ENCODE measurements around the gene CPT1C. TPM values are rescaled to one million over a fixed set of nuclear protein-coding genes. Genes with fewer than 3 reads are reported as not detected.
A peak's percentile ranks its signal among the peaks of the same experiment; 100 is the strongest.

The CPT1C gene
- total and polyA plus RNA-seq, 9 donors: 5.4 to 16.0 (median 11.1) TPM

DNA sequence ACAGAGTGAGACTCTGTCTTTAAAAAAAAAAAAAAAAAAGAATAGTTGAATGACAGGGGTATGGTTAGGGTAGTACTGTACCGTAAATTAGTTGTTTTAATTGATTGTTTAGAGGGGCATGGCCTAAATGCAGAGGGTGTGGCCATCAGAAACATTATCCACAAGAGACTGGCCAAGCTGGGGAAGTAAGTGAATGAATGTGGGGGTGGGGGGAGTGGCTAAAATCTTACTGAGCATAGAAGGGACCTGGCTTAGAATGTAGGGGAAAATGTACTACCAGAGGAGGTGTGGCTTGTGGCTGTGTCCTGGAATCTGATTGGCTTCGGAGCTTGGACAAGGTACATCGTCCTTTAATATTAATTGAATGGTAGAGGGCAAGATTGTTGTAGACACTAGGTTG, 21.4 kb upstream of the CPT1C start:
- no peak overlapping the region for H3K27ac ChIP-seq (ENCODE audit: low read length)
- 92% methylated on average over 3 of the region's 3 CpGs for WGBS (ENCODE audit: insufficient coverage)
- H3K36me3 ChIP-seq (ENCODE audit: control insufficient read depth, insufficient read depth, low read length): peaks cover 18% of the 10 kb centered on the region
- no peaks in the 10 kb centered on the region for H3K9me3 ChIP-seq (replicated peaks; ENCODE audit: control insufficient read depth, low read depth, low read length)
- no peak for DNase-seq
- no peak overlapping the region for H3K4me3 ChIP-seq (ENCODE audit: low read length)
- H3K4me1 ChIP-seq (ENCODE audit: control insufficient read depth, insufficient read depth, low read length): peaks cover 22% of the 10 kb centered on the region
- no peaks in the 10 kb centered on the region for H3K27me3 ChIP-seq (ENCODE audit: control insufficient read depth, insufficient read depth, low read length)

DNA sequence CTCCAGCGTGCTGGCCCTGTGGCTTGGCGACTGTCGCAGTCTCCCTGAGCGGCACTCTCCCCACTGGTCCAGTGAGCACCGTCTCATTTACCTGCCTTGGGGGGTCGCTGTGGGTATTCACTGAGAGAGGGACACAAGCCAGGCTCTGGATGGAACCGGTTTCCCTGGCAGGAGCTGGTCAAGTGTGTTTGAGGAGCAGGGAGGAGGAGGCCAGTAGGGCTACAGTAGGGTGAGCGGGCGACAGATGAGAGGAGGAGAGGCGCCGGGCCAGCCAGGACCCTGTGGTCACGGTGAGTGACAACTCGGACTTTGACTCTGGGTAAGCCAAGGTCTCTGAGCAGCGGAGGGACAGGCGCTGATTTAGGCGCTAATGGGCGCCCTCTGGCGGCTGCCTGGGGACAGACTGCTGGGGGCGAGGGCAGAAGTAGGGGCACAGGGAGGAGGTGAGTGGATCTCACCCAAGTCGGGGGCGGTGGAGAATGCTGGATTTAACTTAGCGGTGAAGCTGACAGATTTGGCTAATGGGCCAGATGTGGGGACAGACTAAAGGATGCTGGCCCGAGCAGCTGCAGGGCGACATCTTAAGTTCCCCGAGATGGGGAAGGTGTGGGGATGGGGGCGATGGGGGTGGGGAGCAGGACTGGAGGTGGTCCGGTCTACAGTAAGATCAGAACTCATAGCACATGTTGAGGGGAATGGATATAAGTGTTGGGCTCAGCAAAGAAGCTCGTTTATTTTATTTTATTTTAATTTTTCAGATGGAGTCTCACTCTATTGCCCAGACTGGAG, 18.6 kb upstream of the CPT1C start:
- H3K36me3 ChIP-seq (ENCODE audit: control insufficient read depth, insufficient read depth, low read length): peaks cover 18% of the 10 kb centered on the region
- H3K9me3 ChIP-seq (replicated peaks; ENCODE audit: control insufficient read depth, low read depth, low read length): no peaks in the 10 kb centered on the region
- H3K27me3 ChIP-seq (ENCODE audit: control insufficient read depth, insufficient read depth, low read length): no peaks in the 10 kb centered on the region
- peak; percentile 72 for DNase-seq
- H3K4me3 ChIP-seq (ENCODE audit: low read length): no peak overlapping the region
- H3K4me1 ChIP-seq (ENCODE audit: control insufficient read depth, insufficient read depth, low read length): peaks cover 10% of the 10 kb centered on the region
- 12% methylated on average over 24 of the region's 28 CpGs for WGBS (ENCODE audit: insufficient coverage)
- peak overlapping the region; percentile 35 for H3K27ac ChIP-seq (ENCODE audit: low read length)

DNA sequence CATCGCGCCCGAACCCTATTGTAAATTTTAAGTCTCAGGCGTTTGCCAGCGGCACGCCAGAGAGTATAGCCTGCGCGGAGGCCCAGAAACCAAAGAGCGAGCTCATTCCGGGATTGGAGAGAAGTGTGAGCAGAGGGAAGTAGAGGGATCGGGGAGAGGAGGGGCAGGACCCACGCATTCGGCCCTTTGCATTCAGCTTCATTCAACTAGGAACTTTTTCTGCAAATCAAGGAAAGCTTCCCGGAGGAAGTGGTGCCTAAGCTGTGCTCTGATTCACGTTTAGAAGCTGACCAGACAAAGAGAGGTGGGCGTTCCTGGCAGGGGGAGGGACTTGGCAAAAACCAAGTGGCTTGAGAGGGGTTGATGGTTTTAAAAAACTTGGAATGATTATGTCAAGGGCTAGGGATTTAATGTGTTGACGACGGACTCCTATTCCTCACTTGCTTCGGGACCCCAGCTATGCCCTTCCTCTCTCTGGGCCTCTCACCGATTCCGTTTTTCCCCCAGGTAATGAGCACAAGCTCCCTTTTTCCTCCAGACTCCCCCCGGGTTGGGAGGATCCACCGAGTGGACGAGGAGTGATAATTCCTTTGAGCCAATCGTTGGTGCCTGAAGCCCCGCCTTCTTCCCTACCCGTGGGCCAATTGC, 14.7 kb upstream of the CPT1C start:
- peaks cover 44% of the 10 kb centered on the region for H3K4me1 ChIP-seq (ENCODE audit: control insufficient read depth, insufficient read depth, low read length)
- H3K9me3 ChIP-seq (replicated peaks; ENCODE audit: control insufficient read depth, low read depth, low read length): no peaks in the 10 kb centered on the region
- peak; percentile 97 for DNase-seq
- H3K4me3 ChIP-seq (ENCODE audit: low read length): peak overlapping the region; percentile 48
- WGBS (ENCODE audit: insufficient coverage): under 1% methylated on average over 17 of the region's 27 CpGs
- H3K27me3 ChIP-seq (ENCODE audit: control insufficient read depth, insufficient read depth, low read length): no peaks in the 10 kb centered on the region
- H3K27ac ChIP-seq (ENCODE audit: low read length): peak overlapping the region; percentile 98
- peaks cover 5% of the 10 kb centered on the region for H3K36me3 ChIP-seq (ENCODE audit: control insufficient read depth, insufficient read depth, low read length)

DNA sequence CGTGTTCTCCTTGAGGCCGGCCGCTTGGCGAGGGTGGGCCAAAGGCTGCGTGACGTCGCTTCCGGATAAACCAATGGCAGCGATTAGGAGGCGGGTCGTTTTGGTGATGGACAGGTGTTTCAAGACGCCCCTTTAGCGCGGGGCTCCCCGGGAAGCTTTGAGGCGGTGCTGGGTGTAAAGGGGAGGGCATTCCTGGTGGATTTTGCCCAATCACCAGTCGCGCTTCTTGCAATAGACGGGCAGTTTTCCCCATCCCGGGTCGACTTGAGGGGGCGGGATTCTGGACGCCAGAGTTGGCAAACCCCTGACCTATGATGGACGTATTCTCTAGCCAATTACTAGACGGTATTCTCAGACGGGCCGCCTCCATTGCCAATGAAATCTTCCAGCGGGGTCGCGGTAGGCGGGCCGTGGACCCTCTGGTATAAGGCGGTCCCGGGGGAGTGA, 14.1 kb upstream of the CPT1C start:
- Histone ChIP-seq H3K4me1 (ENCODE audit: control insufficient read depth, insufficient read depth, low read length) (peaks cover 44% of the 10 kb centered on the region), H3K36me3 (ENCODE audit: control insufficient read depth, insufficient read depth, low read length) (peaks cover 11% of the 10 kb centered on the region), H3K9me3 (replicated peaks; ENCODE audit: control insufficient read depth, low read depth, low read length) (no peaks in the 10 kb centered on the region), H3K27ac (ENCODE audit: low read length) (peak overlapping the region; percentile 99), H3K4me3 (ENCODE audit: low read length) (peak overlapping the region; percentile 100), H3K27me3 (ENCODE audit: control insufficient read depth, insufficient read depth, low read length) (no peaks in the 10 kb centered on the region)
- DNase-seq: peak; percentile 100
- WGBS (ENCODE audit: insufficient coverage): 0% methylated on average over 33 of the region's 34 CpGs

DNA sequence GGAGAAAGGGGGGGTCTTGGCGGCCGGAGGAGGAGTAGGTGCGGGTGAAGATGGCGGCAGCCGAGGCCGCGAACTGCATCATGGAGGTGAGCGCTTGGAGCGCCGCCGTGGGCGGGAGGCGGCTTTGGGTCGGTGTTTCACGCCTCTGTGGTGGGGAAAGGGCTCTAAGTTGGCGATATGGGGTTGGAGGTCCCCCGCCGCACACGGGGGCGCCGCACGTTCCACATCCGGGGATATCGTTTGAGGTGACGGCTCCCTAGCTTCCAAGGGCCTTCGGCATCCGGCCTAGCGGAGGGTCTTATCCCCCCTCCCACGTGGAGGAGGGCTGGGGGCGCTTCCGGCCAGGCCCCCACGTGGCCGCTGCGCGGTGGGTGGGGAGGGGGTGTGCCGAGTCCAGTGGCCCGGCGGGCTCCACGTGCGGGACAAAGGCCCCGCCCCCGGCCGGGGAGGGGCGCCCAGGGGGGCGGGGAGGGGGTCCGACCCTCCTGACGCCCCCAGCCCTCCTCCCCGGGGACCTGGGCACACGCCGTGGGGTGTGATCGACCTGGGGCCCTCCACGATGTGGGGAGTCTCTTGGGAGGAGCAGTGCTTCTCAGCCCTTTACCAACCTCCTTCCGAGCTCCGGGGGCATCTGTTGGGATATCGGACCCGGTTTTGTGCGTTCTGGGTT, 13.6 kb upstream of the CPT1C start, which contains the start of gene PRMT1:
PRMT1 (plus strand) TSS at position 41 of the 670 bp plus-strand sequence; CDS start at position 51, 10 bp downstream.
- DNase-seq: peak; percentile 83
- peak within 1 kb of the TSS; percentile 99 for H3K27ac ChIP-seq (ENCODE audit: low read length)
- H3K9me3 ChIP-seq (replicated peaks; ENCODE audit: control insufficient read depth, low read depth, low read length): no peaks in the 10 kb centered on the region
- H3K4me3 ChIP-seq (ENCODE audit: low read length): peak within 1 kb of the TSS; percentile 100
- H3K36me3 ChIP-seq (ENCODE audit: control insufficient read depth, insufficient read depth, low read length): peaks cover 16% of the 10 kb centered on the region
- no peaks in the 10 kb centered on the region for H3K27me3 ChIP-seq (ENCODE audit: control insufficient read depth, insufficient read depth, low read length)
- 0% methylated on average over 24 of the region's 57 CpGs for WGBS (ENCODE audit: insufficient coverage)
- peaks cover 41% of the 10 kb centered on the region for H3K4me1 ChIP-seq (ENCODE audit: control insufficient read depth, insufficient read depth, low read length)

DNA sequence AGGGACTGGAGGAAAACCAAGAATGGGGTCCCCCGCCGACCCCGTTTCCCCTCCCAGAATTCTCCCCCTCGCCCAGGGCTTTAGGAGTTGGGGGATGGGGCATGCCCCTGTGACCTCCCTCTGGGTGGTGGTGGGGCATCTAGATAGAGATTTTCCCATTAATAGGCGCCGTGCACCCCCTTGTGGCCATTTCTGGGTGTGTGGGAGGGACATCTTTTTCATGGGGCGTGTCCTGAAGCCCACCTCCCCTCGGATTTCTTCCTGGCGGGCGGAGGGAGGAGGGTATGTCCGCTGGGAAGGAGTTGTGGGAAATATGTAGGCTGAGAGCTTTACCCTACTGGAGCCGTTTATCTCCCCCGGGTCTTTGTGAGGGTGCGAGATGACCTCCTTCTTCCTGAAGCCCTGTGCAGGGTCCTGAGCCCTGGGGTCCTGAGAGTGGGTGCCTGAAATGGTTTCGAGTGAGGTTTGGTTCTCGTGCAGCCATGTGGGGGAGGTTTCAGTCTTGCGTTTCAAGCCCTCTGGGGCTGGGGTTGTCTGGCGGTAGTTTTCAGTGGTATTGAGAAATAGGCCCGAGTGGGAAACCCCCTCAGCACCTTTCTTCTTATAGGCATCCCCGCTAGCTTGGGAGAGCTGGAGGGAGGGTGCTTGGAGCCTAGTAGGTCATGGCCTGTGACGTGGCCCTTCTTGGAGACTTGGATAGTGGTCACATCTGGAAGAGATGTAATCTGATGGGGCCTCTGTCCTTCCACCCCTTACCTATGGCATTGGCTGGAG, 12.8 kb upstream of the CPT1C start:
- Histone ChIP-seq H3K36me3 (ENCODE audit: control insufficient read depth, insufficient read depth, low read length) (peaks cover 23% of the 10 kb centered on the region), H3K9me3 (replicated peaks; ENCODE audit: control insufficient read depth, low read depth, low read length) (no peaks in the 10 kb centered on the region), H3K27me3 (ENCODE audit: control insufficient read depth, insufficient read depth, low read length) (no peaks in the 10 kb centered on the region), H3K4me1 (ENCODE audit: control insufficient read depth, insufficient read depth, low read length) (peaks cover 41% of the 10 kb centered on the region), H3K4me3 (ENCODE audit: low read length) (peak overlapping the region; percentile 100), H3K27ac (ENCODE audit: low read length) (peak overlapping the region; percentile 99)
- peak; percentile 87 for DNase-seq
- 1% methylated on average over 8 of the region's 21 CpGs for WGBS (ENCODE audit: insufficient coverage)

DNA sequence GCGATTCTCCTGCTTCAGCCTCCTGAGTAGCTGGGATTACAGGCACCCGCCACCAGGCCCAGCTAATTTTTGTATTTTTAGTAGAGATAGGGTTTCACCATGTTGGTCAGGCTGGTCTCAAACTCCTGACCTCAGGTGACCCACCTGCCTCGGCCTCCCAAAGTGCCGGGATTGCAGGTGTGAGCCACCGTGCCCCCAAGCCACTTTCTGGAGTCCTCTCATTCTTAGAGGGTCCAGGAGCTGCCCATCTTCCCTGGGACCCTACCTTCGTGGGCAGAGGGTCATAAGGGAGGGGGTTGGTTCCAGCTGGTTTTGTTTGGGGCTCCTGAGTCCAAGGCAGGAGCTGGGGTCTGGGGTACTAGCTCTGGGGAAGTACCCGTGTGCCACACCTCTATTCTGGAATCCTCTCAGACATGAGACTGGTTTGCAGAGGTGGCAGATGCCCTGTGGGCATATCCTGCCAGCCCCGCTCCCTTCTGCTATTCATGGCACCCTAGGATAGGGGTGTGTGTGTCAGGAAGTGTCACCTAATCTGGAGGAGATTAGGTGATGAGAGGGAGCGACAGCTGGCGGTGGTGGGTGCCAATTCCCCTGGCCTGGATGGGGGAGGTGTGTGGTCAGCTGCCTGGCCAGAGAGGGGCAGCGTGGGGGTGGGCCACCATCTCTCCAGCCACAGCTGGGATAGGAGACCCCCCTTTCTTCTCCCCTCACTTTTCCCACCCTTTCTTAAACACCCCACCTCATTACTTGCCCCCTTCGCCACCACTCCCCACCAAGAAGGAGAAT, 11.7 kb upstream of the CPT1C start:
- H3K36me3 ChIP-seq (ENCODE audit: control insufficient read depth, insufficient read depth, low read length): peaks cover 32% of the 10 kb centered on the region
- H3K4me3 ChIP-seq (ENCODE audit: low read length): no peak overlapping the region
- no peaks in the 10 kb centered on the region for H3K27me3 ChIP-seq (ENCODE audit: control insufficient read depth, insufficient read depth, low read length)
- no peaks in the 10 kb centered on the region for H3K9me3 ChIP-seq (replicated peaks; ENCODE audit: control insufficient read depth, low read depth, low read length)
- H3K27ac ChIP-seq (ENCODE audit: low read length): peak overlapping the region; percentile 89
- 92% methylated on average over 1 of the region's 12 CpGs for WGBS (ENCODE audit: insufficient coverage)
- peak; percentile 73 for DNase-seq
- H3K4me1 ChIP-seq (ENCODE audit: control insufficient read depth, insufficient read depth, low read length): peaks cover 41% of the 10 kb centered on the region

DNA sequence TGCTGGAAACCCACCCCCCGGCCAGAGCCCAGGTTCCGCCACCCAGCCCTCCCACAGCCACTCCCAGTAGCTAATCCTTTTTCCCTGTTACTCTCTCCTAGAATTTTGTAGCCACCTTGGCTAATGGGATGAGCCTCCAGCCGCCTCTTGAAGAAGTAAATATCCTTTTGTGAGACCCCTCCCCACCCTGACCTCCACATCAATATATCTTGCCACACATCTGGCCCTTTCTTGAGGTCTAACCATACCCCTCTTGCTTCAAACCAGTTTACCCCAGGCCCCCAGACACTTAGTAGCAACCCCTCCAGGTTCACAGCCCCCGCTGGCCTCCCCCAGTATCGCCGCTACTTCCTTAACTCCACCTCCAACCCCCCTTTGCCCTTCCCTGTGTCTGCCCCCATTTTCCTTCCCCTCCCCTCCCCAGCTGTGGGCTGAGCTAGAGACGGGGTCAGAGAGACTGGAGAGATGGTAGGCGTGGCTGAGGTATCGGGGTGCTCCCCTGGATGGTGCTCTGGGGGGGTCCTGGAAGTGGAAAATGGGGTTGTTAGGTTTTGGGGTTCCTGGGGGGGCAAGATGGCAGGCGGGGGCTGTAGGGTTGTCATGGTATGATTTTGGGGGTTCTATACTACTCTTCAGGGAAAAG, 11.0 kb upstream of the CPT1C start:
- peaks cover 41% of the 10 kb centered on the region for H3K4me1 ChIP-seq (ENCODE audit: control insufficient read depth, insufficient read depth, low read length)
- DNase-seq: no peak
- no peaks in the 10 kb centered on the region for H3K9me3 ChIP-seq (replicated peaks; ENCODE audit: control insufficient read depth, low read depth, low read length)
- peak overlapping the region; percentile 89 for H3K27ac ChIP-seq (ENCODE audit: low read length)
- H3K4me3 ChIP-seq (ENCODE audit: low read length): peak overlapping the region; percentile 0
- 49% methylated on average over 4 of the region's 10 CpGs for WGBS (ENCODE audit: insufficient coverage)
- H3K27me3 ChIP-seq (ENCODE audit: control insufficient read depth, insufficient read depth, low read length): no peaks in the 10 kb centered on the region
- H3K36me3 ChIP-seq (ENCODE audit: control insufficient read depth, insufficient read depth, low read length): peaks cover 40% of the 10 kb centered on the region
